GM18498 (cell line): ENCODE results near the gene ADAM12.

ENCODE experiments used
- ATAC-seq: cut with Tn5 transposase; IDR thresholded peaks from one replicate; pipeline ENCODE4 v1.9.1; 2021; ENCODE audit warnings: mild to moderate bottlenecking, moderate library complexity; ENCODE audit not compliant: unreplicated experiment

ADAM12 gene

GRCh38 chr10:126387931-126388911 lies at the start of gene ADAM12:
TSS of gene ADAM12 (minus strand) at chr10:126388477. CDS start at chr10:126388145, 332 bp downstream.
- ATAC-seq = no peak

GRCh38 chr10:126437635-126438406 lies 49.5 kb upstream of the ADAM12 start:
- no peak for ATAC-seq

GRCh38 chr10:126434235-126434634 lies 46.0 kb upstream of the ADAM12 start:
- no peak for ATAC-seq

- ATAC-seq = no peak
Observed at GRCh38 chr10:126433351-126433750, 45.1 kb upstream of the ADAM12 start.

GRCh38 chr10:126432507-126432906 lies 44.2 kb upstream of the ADAM12 start:
- no peak for ATAC-seq

GRCh38 chr10:126431816-126432215 lies 43.5 kb upstream of the ADAM12 start:
- no peak for ATAC-seq

GRCh38 chr10:126430512-126430911 lies 42.2 kb upstream of the ADAM12 start:
- ATAC-seq = no peak

GRCh38 chr10:126429275-126429674 lies 41.0 kb upstream of the ADAM12 start:
- ATAC-seq = no peak

- ATAC-seq = no peak
Observed at GRCh38 chr10:126425489-126426065, 37.3 kb upstream of the ADAM12 start.

GRCh38 chr10:126425032-126425431 lies 36.8 kb upstream of the ADAM12 start:
- ATAC-seq = no peak

GRCh38 chr10:126423732-126424491 lies 35.6 kb upstream of the ADAM12 start:
- no peak for ATAC-seq

GRCh38 chr10:126422567-126422966 lies 34.3 kb upstream of the ADAM12 start:
- ATAC-seq = no peak

GRCh38 chr10:126421756-126422256 lies 33.5 kb upstream of the ADAM12 start:
- ATAC-seq = no peak

GRCh38 chr10:126420567-126421300 lies 32.5 kb upstream of the ADAM12 start:
- ATAC-seq = no peak

- no peak for ATAC-seq
Observed at GRCh38 chr10:126417220-126417825, 29.0 kb upstream of the ADAM12 start.

- ATAC-seq = no peak
Observed at GRCh38 chr10:126409821-126410220, 21.5 kb upstream of the ADAM12 start.

- ATAC-seq = no peak
Observed at GRCh38 chr10:126408953-126409641, 20.8 kb upstream of the ADAM12 start.

- ATAC-seq = no peak
Observed at GRCh38 chr10:126407831-126408230, 19.6 kb upstream of the ADAM12 start.
